GM19025 (cell line): ENCODE data around the gene CEMIP.

Source experiments
- ATAC-seq: cut with Tn5 transposase; IDR thresholded peaks from one replicate; pipeline ENCODE4 v1.9.1; 2021; ENCODE audit warnings: mild to moderate bottlenecking, low read depth, moderate library complexity; ENCODE audit not compliant: unreplicated experiment

CEMIP gene

DNA sequence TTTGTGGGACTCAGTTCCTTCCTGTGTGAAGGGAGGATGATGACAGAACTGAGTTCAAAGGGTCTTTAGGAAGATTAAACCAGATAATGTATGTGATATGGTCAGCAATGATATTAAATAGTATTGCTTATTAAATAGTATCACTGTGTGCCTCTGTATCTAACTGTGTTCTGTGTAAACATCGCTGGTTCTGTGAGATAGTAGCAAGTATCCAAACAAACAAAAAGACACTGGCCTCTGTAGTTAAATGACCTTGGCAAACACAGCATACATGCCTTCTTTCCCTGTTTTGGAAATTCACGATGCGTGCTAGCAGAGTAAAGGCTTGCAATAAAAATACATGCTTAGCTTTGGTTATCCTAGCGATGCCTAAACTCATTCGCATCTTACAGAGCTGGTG is 134.4 kb downstream of the CEMIP start:
- no peak for ATAC-seq

DNA sequence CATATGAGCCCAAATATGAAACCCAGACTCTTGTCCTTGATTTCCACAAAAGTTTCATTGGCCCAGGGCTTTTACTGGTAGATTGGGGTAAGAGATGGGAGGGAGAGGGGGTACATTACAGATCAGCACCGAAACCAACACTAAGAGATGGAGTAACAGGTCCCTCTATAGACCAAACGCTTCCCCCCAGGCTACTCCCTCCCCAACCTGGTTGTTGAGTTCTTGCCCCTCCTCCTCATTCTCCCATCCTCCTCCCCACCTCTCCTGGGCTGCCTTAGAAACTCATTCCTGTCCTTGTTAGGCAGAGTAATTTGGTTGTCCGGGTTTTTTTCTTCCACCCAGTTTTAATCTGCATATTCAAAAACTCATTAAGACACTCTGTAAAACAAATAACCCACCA is 136.3 kb downstream of the CEMIP start:
- no peak for ATAC-seq

DNA sequence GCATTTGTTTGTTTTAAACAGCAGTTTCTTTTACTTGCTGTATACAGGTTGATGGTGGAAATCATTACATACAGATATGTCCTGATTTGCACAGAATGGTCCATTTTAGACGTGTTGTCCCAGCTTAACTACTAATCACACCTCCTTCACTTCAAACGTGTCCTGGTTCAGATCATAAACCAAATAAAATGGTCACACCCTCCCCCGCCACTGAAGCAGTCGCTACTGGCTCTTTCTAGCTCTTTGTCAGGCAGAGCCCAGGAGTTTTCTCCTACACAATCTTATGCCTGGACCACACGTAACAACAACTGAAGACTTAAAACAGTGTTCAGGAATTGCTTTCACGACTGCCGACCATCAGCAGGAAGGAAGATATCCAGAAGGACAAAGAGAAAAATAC is 136.9 kb downstream of the CEMIP start:
- ATAC-seq = no peak

DNA sequence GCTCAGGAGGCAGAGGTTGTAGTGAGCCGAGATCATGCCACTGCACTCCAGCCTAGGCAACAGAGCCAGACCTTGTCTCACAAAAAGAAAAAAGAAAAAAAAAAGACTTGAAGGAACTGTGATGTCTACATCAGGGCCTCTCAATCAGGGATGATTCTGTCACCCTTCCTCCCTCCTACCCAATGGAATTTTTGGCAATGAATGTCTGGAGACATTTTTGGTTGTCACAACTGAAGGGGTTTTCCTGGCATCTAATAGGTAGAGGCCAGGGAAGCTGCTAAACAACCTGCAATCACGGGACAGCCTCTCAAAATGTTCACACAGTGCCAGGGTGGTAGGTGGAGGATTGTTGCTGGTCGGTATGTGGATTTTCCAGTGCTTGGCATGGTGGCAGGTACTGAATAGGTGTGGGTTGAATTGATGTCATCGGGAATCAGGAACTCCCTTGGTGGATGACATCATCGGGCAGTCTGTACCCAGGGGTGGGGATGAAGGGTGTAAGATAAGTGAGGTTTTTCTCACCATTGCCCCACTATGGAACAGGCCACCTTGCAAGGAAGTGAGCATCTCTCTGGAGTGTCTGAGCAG is 139.1 kb downstream of the CEMIP start:
- ATAC-seq = no peak

DNA sequence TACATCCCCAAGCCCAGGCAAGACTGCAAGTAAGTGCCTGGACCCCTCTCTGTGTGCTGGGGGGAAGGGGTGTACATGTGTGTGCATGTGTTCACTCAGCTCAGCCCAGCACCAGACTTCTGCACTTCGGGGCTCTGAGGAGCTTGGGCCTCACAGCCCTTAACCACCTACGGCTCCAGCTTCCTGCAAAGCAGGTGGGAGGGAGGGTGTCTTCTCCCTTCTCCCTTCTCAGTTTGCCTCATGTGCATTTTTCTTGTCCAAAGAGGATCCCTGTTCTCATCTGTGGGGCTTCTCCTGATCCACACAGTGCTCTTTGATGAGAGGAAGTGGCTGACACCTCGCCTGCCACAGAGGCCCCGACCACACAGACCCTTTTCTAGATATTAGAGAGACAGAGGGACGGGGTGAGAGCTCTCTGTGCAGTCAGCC is 141.1 kb downstream of the CEMIP start:
- ATAC-seq = no peak

DNA sequence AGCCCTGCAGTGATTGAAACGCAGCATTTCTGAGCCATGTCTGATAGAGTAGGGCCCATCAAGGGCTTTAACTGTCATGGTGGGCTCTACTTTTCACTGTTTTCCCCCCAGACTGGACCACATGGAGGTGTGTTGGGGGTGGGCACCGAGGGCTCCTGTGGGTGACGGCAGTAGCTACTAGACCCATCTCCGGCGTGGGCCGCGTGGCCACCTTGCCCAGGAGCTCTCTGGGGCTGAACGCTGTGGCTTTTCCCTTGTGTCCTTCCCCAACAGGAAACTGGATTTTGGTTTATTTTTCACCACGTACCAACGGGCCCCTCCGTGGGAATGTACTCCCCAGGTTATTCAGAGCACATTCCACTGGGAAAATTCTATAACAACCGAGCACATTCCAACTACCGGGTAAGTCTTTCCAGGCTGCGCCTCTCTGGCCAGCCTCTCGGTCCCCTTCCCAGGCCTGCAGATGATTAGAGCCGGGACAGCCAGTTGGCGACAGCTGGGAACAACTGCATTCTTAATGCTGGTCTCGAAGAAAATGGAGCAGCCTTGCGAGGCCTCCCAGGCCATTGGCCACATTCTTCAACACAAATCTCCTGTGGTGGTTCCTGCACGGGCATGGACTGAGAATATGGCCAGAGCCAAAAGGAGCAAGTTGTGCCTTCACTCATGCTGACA is 142.7 kb downstream of the CEMIP start:
- no peak for ATAC-seq

DNA sequence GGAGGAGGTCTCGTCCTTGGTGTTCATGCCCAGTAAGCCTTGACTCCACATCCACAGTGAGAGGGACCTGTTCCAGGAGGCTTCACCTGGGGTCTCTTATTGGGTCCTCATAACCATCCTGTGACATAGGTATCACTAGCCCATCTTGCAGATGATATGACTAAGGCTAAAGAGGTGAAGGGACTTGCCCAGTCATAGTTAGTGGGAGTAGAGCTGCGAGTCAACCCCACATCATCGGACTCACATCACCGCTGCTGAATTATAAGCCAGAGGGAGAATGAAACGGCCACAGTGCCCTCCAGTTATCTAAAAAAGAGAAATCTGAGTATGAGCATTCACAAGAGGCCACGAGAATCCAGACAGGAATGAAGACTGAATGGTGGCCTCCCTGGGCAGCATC is 144.5 kb downstream of the CEMIP start:
- ATAC-seq = no peak

DNA sequence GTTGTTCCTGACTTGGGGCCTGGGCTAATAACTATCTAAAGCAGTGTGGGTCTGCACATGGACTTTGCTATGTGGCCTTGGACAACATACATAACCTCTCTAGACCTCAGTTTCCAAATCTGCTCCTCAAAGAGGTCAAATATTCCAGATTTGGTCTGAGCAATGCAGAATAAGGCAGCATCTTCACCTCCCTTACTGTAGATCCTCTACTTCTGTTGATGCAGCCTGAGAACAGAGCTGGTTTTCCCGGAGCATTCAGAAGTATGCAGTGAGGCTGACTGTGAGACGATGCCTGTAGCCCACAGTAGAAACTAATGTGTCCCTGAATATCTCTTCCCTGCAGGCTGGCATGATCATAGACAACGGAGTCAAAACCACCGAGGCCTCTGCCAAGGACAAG is 145.1 kb downstream of the CEMIP start:
- no peak for ATAC-seq

DNA sequence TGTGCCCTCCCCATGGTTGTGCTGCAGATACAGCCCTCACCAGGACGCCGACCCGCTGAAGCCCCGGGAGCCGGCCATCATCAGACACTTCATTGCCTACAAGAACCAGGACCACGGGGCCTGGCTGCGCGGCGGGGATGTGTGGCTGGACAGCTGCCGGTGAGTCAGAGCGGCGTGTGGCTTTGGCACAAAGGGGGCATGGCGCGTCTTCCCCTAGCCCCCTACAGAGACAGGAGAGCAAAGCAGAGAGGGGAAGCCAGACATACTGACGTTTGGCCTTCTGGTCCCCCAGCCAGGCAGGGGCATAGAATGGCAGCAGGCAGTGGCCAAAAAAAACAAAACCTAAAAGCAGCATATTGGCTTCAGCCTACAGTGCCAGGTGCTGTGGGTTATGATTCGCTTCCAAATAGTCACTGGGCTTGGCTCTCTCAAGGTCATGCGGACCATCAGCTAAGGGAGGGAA is 146.5 kb downstream of the CEMIP start:
- no peak for ATAC-seq

DNA sequence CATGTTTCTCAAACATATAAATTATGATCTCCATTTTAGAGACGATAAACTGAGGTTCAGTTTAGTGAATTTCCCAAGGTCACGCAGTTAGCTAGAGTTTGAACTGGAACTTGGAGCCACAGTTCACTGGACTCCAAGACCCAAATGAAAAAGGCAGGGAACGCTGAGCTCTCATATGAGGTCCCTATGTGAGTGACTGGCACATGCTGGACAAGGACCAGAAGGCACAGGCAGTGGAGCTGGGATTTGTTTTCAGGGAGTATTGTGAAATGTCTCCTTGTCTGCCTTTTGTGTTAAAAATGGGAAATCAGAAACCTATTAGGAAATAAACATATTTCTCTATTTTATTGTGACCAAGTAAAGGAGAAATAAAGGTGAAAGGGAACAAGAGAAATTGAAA is 147.0 kb downstream of the CEMIP start:
- ATAC-seq = no peak

DNA sequence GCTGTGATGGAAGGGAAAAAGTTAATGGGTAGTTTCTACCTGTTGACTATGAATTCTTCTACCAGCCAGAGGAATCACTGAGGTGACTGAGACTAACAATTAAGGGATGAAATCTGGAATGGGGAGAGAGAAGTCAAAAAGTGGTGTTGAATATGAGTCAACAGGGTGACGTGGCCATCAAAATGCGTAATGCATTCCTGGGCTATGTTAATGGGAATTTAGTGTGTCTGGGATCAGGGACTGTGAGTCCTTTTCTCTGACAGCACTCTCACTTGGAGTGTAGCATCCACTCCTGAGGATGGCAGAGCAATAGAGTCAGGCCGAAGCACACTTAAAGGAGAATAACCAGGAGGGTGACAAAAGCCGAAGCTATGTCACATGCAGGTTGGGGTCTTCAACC is 150.1 kb downstream of the CEMIP start:
- no peak for ATAC-seq

DNA sequence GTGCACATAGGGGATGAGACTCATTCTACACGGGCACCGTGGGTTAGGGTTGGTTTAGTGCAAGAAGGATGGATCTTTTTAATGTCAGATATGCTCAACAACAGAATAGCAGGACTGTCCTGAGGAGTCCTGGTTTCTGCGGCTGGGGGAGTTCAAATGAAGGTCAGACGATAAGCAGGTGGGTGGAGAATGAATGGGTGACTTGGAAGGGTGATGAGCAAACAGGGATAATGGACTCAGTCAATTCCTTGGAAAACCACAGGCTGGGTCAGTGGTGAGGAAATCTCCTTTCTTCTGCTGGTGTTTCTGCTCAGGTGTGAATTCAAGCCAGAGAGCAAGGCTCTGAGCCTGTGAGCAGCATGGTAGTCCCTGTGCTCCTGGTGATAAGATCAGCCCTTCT is 150.5 kb downstream of the CEMIP start:
- no peak for ATAC-seq

DNA sequence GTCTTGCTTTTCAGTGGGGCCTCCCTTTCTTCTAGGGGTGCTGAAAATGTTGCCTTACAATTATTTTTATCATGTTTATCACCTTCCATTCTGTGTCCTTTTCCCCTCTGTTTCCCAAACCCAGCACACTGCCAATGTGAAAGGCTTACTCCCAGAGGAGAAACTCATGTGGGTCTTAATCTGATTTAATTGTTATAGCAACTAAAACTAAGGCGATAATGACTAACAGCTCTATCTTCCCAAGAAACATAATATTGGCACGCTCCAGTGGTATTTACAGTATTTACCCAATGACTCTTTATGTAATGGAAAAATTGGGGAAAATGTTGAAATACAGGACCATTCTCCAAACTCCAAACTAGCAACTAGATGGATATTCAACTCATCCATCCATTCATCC is 152.0 kb downstream of the CEMIP start:
- no peak for ATAC-seq

DNA sequence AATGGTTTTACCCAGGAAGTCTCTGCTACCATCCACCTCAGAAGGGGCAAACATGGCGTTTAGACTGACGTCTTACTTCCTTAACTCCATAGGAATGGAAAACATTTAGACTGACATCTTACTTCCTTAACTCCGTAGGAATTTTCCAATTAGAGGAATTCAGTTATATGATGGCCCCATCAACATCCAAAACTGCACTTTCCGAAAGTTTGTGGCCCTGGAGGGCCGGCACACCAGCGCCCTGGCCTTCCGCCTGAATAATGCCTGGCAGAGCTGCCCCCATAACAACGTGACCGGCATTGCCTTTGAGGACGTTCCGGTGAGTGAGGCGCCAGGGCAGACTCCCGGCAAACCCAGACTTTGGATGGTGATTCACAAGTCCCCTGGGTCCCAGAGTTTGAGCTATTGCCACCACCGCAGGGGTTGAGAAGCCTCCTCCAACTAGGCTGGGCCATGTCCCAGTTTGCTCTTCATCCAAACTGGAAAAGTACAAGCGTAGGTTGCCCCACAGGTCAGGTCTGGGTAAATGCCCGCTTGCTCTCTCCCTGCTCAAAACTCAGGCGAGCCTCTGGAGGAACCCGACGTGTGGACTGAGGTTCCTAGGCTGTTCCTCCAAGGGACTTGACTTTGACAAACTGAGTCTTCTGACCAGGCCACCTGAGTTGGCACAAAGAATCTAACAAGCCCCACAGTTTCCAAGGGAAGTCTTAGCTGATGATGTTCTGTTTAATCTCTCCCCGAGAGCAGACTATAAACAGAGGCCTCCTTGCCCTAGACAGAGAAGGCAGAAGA is 152.7 kb downstream of the CEMIP start:
- ATAC-seq = no peak

DNA sequence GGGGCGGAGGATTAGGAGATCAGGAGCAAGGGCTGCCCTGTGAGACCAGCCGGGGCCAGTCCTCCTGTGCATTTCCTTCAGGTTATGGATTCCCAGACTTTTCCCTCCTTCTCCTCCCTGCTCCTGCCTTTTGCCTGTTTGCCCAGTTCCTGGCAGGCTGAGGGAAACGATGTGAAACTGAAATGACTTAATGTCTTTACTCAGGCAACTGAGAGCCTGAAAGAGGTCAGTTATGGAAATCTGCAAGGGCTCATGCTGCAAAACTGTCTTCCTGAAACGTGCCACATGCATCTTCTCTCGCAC is 153.3 kb downstream of the CEMIP start:
- ATAC-seq = no peak

DNA sequence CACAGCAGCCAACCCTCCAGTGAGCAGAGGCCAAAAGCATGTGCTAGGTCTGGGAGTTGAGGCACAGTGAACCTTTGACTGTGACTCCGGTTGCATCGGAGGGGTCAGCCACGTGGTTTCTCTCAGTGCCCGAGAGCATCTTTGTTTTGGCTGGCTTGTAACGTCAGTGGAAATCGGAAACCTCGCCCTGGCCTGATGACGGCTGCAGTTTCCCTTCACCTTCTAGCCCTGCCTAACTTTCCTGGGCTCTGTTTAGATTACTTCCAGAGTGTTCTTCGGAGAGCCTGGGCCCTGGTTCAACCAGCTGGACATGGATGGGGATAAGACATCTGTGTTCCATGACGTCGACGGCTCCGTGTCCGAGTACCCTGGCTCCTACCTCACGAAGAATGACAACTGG is 153.8 kb downstream of the CEMIP start:
- no peak for ATAC-seq

DNA sequence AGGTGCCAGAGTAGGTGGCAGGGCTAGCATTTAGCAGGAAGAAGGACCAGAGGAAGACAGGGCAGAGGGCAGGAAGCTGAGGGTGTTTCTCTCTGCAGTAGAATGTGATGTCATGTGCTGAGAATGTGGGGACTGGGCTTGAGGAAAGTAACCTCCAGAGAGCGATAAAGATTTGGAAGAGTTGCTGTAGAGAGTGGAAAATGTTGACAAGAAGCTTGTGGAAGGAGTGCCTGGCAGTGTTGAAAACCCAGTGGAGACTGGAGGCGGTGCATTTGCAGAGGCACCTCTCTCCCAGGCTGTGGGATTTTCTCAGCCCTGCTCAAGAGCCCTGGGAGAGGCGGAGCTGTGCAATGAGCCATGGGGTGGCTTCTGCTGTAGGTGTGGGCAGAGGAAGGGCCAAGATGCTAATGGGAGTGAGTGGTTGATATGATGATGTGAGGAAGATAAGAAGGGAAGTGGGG is 155.6 kb downstream of the CEMIP start:
- no peak for ATAC-seq

DNA sequence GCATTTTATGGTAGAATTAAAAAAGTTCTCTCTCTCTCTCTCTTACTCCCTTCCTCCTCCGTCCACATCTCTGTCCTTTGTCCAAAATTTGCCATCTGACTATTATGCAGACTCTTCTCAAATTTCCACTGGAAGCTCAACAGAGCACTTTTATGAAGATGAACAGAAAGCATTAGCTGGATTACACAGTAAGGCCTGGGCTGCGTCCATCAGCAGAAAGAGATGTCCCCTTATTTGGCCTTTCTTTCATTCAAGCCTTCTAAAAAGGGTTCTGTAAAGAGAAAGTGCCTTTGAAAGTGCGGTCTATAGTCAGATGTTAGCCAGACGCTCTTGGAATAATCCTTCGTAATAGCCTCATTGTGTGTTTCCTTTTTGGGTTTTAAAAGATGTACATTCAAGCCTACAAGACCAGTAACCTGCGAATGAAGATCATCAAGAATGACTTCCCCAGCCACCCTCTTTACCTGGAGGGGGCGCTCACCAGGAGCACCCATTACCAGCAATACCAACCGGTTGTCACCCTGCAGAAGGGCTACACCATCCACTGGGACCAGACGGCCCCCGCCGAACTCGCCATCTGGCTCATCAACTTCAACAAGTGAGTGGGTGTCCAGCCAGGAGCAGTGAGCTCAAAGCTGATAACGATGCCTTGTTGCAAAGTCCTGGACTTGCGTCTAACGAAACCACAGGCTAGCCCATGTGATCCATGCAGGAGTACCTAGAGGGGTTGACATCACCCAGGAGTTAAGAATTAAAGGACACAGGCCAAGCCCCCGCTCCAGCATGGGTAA is 157.3 kb downstream of the CEMIP start:
- no peak for ATAC-seq

DNA sequence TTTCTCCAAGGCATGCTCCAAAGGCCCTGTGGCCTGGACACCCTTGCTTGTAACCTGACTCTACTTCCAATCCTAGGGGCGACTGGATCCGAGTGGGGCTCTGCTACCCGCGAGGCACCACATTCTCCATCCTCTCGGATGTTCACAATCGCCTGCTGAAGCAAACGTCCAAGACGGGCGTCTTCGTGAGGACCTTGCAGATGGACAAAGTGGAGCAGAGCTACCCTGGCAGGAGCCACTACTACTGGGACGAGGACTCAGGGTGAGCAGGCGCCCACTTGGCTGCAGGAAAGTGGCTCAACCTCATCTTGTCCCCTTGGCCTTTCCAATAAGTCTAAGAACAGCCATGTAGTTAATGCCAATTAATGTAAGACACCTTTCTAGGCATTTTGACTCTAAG is 158.5 kb downstream of the CEMIP start:
- ATAC-seq = no peak

DNA sequence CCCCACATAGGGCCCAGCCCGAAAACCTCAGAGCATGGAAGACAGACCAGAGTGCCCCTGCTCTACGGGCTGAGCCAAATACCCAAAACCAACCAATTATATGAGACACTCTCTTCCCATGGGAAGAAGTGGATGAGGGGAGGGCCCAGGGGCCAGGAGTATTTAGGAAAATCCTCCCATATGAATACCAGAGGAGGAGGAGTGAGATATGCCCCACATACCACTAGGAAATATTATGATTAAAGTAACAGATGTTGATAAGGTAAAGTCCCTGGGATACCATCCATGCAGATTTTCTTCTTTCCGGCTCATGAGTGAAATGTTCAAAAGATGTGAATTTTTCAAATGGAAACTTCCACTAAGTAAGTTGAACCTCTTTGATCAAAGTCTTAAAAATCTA is 160.0 kb downstream of the CEMIP start:
- no peak for ATAC-seq

DNA sequence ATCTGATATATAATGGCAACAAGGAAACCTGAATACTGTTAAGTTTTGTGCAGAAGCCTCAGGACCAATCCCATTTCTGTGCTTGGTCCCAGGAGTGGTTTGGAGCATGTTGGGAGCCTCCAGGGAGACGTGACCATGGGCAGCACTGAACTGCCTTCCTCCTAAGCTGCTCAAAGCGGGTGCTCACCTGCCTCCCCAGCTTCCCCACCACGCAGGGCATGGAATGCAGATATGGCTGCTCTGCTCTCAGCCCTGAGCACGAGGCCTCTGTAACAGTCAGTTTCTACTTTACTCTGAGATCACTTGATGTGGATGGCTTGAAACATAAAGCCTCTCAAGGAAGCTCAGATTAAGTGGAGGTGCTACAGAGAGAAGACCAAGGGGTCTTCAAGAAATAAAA is 161.2 kb downstream of the CEMIP start:
- no peak for ATAC-seq
